Mesothelial cell of epicardium (in vitro differentiated cells): Measurements from ENCODE around the gene SCPEP1. TPM values are rescaled to one million over a fixed set of nuclear protein-coding genes. Genes with fewer than 3 reads are reported as not detected.
"Not testable (repeated sequence)": the region's sequence is repeated elsewhere in the genome, so short reads cannot be mapped to it uniquely, and the experiment has no call there.

ENCODE experiments used
- DNase-seq, 2 experiments: peaks; one replicate each; pipeline ENCODE4 v3.0.0; 2021; ENCODE audit warnings: low spot score in 2 of 2; ENCODE audit not compliant: unreplicated experiment in 2 of 2
- H3K27ac Mint-ChIP-seq: 2 replicates; pipeline ENCODE4 v1.8.0; 2021; ENCODE audit warnings: mixed read lengths
- H3K27me3 Mint-ChIP-seq: 2 replicates; pipeline ENCODE4 v1.8.0; 2021; ENCODE audit warnings: low read depth, mixed read lengths
- H3K36me3 Mint-ChIP-seq: 2 replicates; pipeline ENCODE4 v1.8.0; 2021; ENCODE audit warnings: mixed read lengths
- H3K4me1 Mint-ChIP-seq: 2 replicates; pipeline ENCODE4 v1.8.0; 2021; ENCODE audit warnings: mixed read lengths
- H3K4me3 Mint-ChIP-seq: 2 replicates; pipeline ENCODE4 v1.8.0; 2021; ENCODE audit warnings: mild to moderate bottlenecking, moderate library complexity, mixed read lengths
- H3K9me3 Mint-ChIP-seq: 2 replicates; pipeline ENCODE4 v1.8.0; 2021; ENCODE audit warnings: mixed read lengths
- CTCF ChIP-seq: fragments of 200-600 bp; sonication (generic); IDR thresholded peaks from one replicate; pipeline ENCODE4 v1.5.0; 2021; ENCODE audit warnings: antibody characterized with exemption; ENCODE audit not compliant: unreplicated experiment
- total RNA-seq: library from RNA; stranded (reverse); gene quantifications from 3 replicates; pipeline ENCODE4 v1.2.1, GENCODE V29; 2021

The SCPEP1 gene
- total RNA-seq, 1 donor from 2014 or later = 49.1 TPM

GRCh38 chr17:56937687-56938086 is 40.2 kb upstream of the SCPEP1 start:
- Mint-ChIP-seq H3K9me3 (peaks cover 5% of the 10 kb centered on the region), H3K36me3 (peaks cover 53% of the 10 kb centered on the region), H3K27ac (no peak overlapping the region), H3K4me1 (no peaks in the 10 kb centered on the region), H3K4me3 (no peak overlapping the region), H3K27me3 (no peaks in the 10 kb centered on the region)
- DNase-seq = no peak
- TF ChIP-seq CTCF = no peak

GRCh38 chr17:56938206-56938605 is 39.7 kb upstream of the SCPEP1 start:
- H3K27me3 Mint-ChIP-seq, H3K27ac Mint-ChIP-seq, H3K4me3 Mint-ChIP-seq, DNase-seq, H3K9me3 Mint-ChIP-seq, H3K4me1 Mint-ChIP-seq: not testable (repeated sequence)
- peaks cover 54% of the 10 kb centered on the region for H3K36me3 Mint-ChIP-seq

GRCh38 chr17:56939869-56940484 is 38.0 kb upstream of the SCPEP1 start:
- TF ChIP-seq CTCF = peak; percentile 73
- no peak overlapping the region for H3K4me3 Mint-ChIP-seq
- no peak for DNase-seq
- H3K36me3 Mint-ChIP-seq = peaks cover 50% of the 10 kb centered on the region
- H3K27me3 Mint-ChIP-seq = no peaks in the 10 kb centered on the region
- H3K27ac Mint-ChIP-seq = no peak overlapping the region
- no peaks in the 10 kb centered on the region for H3K4me1 Mint-ChIP-seq
- no peaks in the 10 kb centered on the region for H3K9me3 Mint-ChIP-seq

DNA sequence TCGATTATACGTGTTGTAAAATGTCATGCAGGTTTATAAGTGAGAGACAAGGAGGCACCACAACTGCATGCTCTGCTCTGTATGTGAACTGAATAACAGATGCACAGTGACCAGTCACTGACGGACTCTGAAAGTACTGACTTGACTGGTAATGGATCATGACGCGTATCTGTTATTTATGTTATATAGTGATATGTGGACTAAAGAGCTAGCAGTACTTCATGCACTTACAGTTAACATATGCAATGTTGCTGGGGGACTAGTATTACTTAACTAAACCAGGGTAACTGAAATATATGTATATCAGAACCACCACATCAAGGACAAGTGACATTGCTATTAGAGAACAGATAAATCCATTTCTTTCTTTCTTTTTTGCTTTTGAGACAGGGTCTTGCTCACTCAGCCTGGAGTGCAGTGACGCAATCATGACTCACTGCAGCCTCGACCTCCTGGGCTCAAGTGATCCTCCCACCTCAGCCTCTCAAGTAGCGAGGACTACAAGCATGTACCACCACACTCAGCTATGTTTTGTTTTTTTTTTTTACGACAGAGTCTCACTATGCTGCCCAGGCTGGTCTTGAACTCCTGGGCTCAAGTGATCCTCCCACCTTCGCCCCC is 34.3 kb upstream of the SCPEP1 start:
- Mint-ChIP-seq H3K4me3 (no peak overlapping the region), H3K4me1 (no peaks in the 10 kb centered on the region), H3K36me3 (peaks cover 50% of the 10 kb centered on the region), H3K27ac (no peak overlapping the region), H3K9me3 (no peaks in the 10 kb centered on the region), H3K27me3 (no peaks in the 10 kb centered on the region)
- no peak for TF ChIP-seq CTCF
- DNase-seq = no peak

DNA sequence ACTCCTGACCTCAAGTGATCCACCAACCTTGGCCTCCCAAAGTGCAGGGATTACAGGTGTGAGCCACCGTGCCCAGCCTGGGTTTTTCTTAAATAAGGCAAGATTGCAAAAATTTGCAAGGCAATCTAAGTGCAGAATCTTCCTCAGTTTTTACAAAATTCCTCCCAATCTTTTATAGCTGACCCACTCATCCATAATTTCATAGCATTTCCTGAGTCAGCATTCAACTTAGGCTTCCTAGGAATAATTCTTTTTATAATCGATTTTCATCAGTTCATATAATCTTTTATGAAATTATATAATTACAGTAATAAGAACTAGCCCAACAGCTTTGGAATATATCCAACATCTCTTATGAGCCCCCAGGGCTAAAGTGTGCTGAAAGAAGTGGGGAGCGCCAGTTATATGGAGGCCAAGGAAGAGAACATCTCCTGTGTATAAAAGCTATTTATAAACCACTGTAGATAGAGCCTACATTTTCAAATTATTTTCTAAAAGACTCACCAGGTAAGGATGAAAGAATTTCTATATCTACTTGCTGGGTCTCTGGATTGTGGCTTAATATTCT is 31.9 kb upstream of the SCPEP1 start:
- H3K9me3 Mint-ChIP-seq = no peaks in the 10 kb centered on the region
- H3K4me1 Mint-ChIP-seq = no peaks in the 10 kb centered on the region
- H3K27ac Mint-ChIP-seq = no peak overlapping the region
- DNase-seq = no peak
- peaks cover 54% of the 10 kb centered on the region for H3K36me3 Mint-ChIP-seq
- TF ChIP-seq CTCF = no peak
- H3K4me3 Mint-ChIP-seq = no peak overlapping the region
- no peaks in the 10 kb centered on the region for H3K27me3 Mint-ChIP-seq

DNA sequence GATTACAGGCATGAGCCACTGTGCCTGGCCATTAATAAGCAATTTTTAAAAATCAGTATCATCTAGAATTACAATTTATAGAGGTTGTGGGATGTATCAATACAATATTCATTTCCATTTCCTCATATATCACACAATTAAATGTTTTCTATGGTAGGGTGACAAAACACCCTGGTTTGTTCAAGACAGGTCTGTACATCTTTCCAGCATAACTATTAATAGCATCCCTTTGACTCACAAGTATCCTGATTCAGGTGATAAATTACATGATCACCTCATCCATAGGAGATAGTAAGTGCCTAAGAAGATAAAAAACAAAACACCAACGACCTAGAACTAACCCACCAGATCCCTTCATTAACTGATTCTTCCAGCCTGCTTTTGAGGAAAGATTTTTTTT is 30.2 kb upstream of the SCPEP1 start:
- Mint-ChIP-seq H3K9me3 (no peaks in the 10 kb centered on the region), H3K27ac (no peak overlapping the region), H3K36me3 (peaks cover 45% of the 10 kb centered on the region), H3K27me3 (no peaks in the 10 kb centered on the region), H3K4me3 (no peak overlapping the region), H3K4me1 (no peaks in the 10 kb centered on the region)
- no peak for DNase-seq
- TF ChIP-seq CTCF = no peak
